ENCODE data around the gene SDS. TPM values are rescaled to one million over a fixed set of nuclear protein-coding genes. Genes with fewer than 3 reads are reported as not detected.

Gene SDS
- total RNA-seq, 1 experiment from 2014 or later = not detected

DNA sequence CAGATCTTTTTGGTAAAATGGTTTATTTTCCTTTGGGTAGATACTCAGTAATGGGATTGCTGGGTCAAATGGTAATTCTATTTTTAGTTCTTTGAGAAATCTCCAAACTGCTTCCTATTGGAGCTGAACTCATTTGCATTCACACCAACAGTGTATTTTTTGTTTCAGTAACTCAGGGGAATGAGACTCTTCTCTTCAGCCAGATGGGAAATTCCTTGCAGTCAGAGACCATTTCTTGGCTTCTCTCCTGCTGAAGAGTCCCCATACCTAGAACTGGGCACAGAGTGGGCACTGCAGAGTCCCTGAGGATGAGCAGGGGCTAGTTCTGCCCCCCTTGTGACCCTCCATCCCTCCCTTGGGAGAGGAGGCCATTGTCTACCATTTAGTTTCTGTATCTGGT, 29.3 kb upstream of the SDS start:
- POLR2A ChIA-PET = no interaction called here
- ATAC-seq = no peak
- H3K9me2 ChIP-seq (ENCODE audit: insufficient read depth) = no peaks in the 10 kb centered on the region
- H3K27me3 ChIP-seq (ENCODE audit: insufficient read depth, low read length) = no peaks in the 10 kb centered on the region
- no peaks in the 10 kb centered on the region for H3K9me3 ChIP-seq (ENCODE audit: control insufficient read depth in 1 of 2, insufficient read depth in 1 of 2, low read depth in 1 of 2, low read length in 2 of 2)
- no peak overlapping the region for H2AFZ ChIP-seq (ENCODE audit: low read depth, low read length, poor library complexity, severe bottlenecking)
- H3K9ac ChIP-seq (ENCODE audit: low read length) = no peak overlapping the region
- no peak for DNase-seq (ENCODE audit: low read depth, low spot score)
- intact Hi-C loops (cut with micrococcal nuclease) = no loop called here
- no peak for TF ChIP-seq POLR2AphosphoS5 (IDR thresholded peaks at IDR 0.05; ENCODE audit: low read depth, low read length)
- no peak for TF ChIP-seq YY1 (IDR thresholded peaks at IDR 0.05; ENCODE audit: extremely low read depth, insufficient replicate concordance, low read depth, low read length)
- no peak for TF ChIP-seq SRF (IDR thresholded peaks at IDR 0.05; ENCODE audit: low read depth)
- TF ChIP-seq CEBPB (IDR thresholded peaks at IDR 0.05; ENCODE audit: low read depth) = no peak
- TF ChIP-seq, protein P1, sequence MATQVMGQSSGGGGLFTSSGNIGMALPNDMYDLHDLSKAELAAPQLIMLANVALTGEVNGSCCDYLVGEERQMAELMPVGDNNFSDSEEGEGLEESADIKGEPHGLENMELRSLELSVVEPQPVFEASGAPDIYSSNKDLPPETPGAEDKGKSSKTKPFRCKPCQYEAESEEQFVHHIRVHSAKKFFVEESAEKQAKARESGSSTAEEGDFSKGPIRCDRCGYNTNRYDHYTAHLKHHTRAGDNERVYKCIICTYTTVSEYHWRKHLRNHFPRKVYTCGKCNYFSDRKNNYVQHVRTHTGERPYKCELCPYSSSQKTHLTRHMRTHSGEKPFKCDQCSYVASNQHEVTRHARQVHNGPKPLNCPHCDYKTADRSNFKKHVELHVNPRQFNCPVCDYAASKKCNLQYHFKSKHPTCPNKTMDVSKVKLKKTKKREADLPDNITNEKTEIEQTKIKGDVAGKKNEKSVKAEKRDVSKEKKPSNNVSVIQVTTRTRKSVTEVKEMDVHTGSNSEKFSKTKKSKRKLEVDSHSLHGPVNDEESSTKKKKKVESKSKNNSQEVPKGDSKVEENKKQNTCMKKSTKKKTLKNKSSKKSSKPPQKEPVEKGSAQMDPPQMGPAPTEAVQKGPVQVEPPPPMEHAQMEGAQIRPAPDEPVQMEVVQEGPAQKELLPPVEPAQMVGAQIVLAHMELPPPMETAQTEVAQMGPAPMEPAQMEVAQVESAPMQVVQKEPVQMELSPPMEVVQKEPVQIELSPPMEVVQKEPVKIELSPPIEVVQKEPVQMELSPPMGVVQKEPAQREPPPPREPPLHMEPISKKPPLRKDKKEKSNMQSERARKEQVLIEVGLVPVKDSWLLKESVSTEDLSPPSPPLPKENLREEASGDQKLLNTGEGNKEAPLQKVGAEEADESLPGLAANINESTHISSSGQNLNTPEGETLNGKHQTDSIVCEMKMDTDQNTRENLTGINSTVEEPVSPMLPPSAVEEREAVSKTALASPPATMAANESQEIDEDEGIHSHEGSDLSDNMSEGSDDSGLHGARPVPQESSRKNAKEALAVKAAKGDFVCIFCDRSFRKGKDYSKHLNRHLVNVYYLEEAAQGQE (IDR thresholded peaks at IDR 0.05; ENCODE audit: low read depth) = no peak
- TF ChIP-seq, protein P2, sequence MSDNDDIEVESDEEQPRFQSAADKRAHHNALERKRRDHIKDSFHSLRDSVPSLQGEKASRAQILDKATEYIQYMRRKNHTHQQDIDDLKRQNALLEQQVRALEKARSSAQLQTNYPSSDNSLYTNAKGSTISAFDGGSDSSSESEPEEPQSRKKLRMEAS (IDR thresholded peaks at IDR 0.05) = no peak
- TF ChIP-seq JUND (IDR thresholded peaks at IDR 0.05) = no peak
- TF ChIP-seq EZH2 (IDR thresholded peaks at IDR 0.05) = no peak
- TF ChIP-seq ZFX (IDR thresholded peaks at IDR 0.05) = no peak
- H3K27ac ChIP-seq (ENCODE audit: low read depth, low read length) = no peak overlapping the region
- no TSS peak for BruUV-seq (replicated peaks)
- no peak overlapping the region for H3K4me3 ChIP-seq (replicated peaks in 1 of 2; ENCODE audit: low read depth in 1 of 2, low read length in 2 of 2)
- CTCF ChIA-PET = no interaction called here
- H3K79me2 ChIP-seq (ENCODE audit: insufficient read depth, low read length) = no peaks in the 10 kb centered on the region
- H3K36me3 ChIP-seq (ENCODE audit: control insufficient read depth in 1 of 2, insufficient read depth in 2 of 2, low read length in 2 of 2) = no peaks in the 10 kb centered on the region
- H4K20me1 ChIP-seq (ENCODE audit: insufficient read depth) = no peaks in the 10 kb centered on the region
- no peak overlapping the region for H3K4me2 ChIP-seq (ENCODE audit: low read length)
- RAD21 ChIA-PET (ENCODE audit: low non-redundant PET in 1 of 2, low total read pairs in 2 of 2, uncharacterized antibody in 2 of 2, unreplicated experiment in 2 of 2) = no interaction called here
- no peaks in the 10 kb centered on the region for H3K4me1 ChIP-seq (ENCODE audit: control insufficient read depth in 1 of 2, insufficient read depth in 2 of 2, low read length in 2 of 2)

Data from HCT116 (cell line).